HL-60 (cell line): ENCODE data around the gene VPS13C.

Experiments used
- DNase-seq, 2 experiments: peaks; one replicate each; pipeline ENCODE4 v3.0.0-alpha.2; 2010 to 2020; ENCODE audit warnings: low read depth in 1 of 2, low spot score in 1 of 2
- H3K27ac ChIP-seq: fragments of 250-450 bp; sonication (Bioruptor Pico); replicated peaks from 2 replicates; pipeline ENCODE4 v1.5.1; 2020; ENCODE audit warnings: mild to moderate bottlenecking, moderate library complexity
- H3K27me3 ChIP-seq: fragments of 250-450 bp; sonication (Bioruptor Pico); 2 replicates; pipeline ENCODE4 v1.5.1; 2021; ENCODE audit warnings: mild to moderate bottlenecking, moderate library complexity; ENCODE audit not compliant: insufficient read depth, poor library complexity, severe bottlenecking
- H3K4me3 ChIP-seq: replicated peaks from 2 replicates; pipeline ENCODE4 v1.5.1; 2011; ENCODE audit warnings: mild to moderate bottlenecking, control low read depth, low read length; ENCODE audit not compliant: insufficient read depth
- GABPA ChIP-seq: IDR thresholded peaks from 2 replicates; pipeline ENCODE4 v1.6.1; 2012; ENCODE audit warnings: low read depth
- POLR2AphosphoS5 ChIP-seq: IDR thresholded peaks from 2 replicates; pipeline ENCODE4 v1.6.1; 2012; ENCODE audit warnings: low read depth
- SPI1 ChIP-seq: IDR thresholded peaks from 2 replicates; pipeline ENCODE4 v1.6.1; 2012; ENCODE audit warnings: low read depth, mild to moderate bottlenecking, borderline replicate concordance
- TF ChIP-seq, protein P1 (sequence below): IDR thresholded peaks from one replicate; pipeline ENCODE4 v1.5.1; 2011; ENCODE audit warnings: low read length, control low read depth, inconsistent platforms; ENCODE audit not compliant: insufficient read depth
- TF ChIP-seq, protein P2 (sequence below): IDR thresholded peaks from 2 replicates; pipeline ENCODE4 v1.6.1; 2012; ENCODE audit warnings: low read depth; ENCODE audit not compliant: insufficient replicate concordance

Gene VPS13C

DNA sequence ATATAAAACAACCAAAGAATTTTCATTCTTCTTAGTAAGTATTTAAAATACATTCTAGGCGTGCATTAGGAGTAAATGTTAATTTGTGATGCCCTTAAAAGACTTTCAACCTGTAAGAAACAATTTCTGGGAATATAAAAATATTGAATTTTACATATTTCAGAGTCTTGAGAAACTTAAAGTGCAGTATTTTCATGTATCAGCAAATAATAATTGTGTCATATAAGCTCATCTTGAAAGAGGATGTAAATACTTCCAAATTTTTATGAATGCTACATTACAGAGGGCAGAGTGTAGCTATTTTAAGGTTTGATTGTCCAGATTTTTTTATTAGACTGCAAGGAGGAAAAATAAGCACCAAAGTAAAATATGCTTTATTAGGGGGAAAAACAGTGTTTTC lies 207.1 kb downstream of the VPS13C start:
- no peak overlapping the region for H3K4me3 ChIP-seq
- DNase-seq = no peak
- TF ChIP-seq, protein P1, sequence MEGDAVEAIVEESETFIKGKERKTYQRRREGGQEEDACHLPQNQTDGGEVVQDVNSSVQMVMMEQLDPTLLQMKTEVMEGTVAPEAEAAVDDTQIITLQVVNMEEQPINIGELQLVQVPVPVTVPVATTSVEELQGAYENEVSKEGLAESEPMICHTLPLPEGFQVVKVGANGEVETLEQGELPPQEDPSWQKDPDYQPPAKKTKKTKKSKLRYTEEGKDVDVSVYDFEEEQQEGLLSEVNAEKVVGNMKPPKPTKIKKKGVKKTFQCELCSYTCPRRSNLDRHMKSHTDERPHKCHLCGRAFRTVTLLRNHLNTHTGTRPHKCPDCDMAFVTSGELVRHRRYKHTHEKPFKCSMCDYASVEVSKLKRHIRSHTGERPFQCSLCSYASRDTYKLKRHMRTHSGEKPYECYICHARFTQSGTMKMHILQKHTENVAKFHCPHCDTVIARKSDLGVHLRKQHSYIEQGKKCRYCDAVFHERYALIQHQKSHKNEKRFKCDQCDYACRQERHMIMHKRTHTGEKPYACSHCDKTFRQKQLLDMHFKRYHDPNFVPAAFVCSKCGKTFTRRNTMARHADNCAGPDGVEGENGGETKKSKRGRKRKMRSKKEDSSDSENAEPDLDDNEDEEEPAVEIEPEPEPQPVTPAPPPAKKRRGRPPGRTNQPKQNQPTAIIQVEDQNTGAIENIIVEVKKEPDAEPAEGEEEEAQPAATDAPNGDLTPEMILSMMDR = no peak
- TF ChIP-seq, protein P2, sequence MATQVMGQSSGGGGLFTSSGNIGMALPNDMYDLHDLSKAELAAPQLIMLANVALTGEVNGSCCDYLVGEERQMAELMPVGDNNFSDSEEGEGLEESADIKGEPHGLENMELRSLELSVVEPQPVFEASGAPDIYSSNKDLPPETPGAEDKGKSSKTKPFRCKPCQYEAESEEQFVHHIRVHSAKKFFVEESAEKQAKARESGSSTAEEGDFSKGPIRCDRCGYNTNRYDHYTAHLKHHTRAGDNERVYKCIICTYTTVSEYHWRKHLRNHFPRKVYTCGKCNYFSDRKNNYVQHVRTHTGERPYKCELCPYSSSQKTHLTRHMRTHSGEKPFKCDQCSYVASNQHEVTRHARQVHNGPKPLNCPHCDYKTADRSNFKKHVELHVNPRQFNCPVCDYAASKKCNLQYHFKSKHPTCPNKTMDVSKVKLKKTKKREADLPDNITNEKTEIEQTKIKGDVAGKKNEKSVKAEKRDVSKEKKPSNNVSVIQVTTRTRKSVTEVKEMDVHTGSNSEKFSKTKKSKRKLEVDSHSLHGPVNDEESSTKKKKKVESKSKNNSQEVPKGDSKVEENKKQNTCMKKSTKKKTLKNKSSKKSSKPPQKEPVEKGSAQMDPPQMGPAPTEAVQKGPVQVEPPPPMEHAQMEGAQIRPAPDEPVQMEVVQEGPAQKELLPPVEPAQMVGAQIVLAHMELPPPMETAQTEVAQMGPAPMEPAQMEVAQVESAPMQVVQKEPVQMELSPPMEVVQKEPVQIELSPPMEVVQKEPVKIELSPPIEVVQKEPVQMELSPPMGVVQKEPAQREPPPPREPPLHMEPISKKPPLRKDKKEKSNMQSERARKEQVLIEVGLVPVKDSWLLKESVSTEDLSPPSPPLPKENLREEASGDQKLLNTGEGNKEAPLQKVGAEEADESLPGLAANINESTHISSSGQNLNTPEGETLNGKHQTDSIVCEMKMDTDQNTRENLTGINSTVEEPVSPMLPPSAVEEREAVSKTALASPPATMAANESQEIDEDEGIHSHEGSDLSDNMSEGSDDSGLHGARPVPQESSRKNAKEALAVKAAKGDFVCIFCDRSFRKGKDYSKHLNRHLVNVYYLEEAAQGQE = no peak
- no peak for TF ChIP-seq POLR2AphosphoS5
- TF ChIP-seq SPI1 = no peak
- no peak for TF ChIP-seq GABPA
- no peak overlapping the region for H3K27ac ChIP-seq
- H3K27me3 ChIP-seq = no peaks in the 10 kb centered on the region

DNA sequence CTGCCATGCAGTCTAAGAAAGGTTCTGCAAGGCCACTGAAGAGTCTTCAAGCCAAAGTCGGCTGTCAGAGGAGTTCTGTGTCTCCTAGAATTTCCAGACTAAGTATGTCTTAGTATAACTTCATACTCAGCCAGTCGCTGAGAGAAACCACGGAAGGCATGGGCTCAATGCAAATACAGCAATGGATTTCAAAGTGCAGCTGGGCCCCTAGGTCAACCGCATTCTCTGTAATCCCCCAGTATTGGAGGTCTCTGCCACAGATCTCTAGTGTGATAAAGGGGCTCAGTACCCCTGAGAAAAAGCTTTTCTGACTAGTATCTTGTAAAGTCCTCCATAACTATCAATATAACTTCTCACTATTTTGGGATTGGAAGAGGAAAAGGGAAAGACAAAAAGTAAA lies 208.3 kb downstream of the VPS13C start:
- Histone ChIP-seq H3K4me3 (no peak overlapping the region), H3K27ac (no peak overlapping the region), H3K27me3 (no peaks in the 10 kb centered on the region)
- DNase-seq = no peak
- TF ChIP-seq, protein P2 = no peak
- TF ChIP-seq, protein P1 = no peak
- TF ChIP-seq SPI1 = no peak
- no peak for TF ChIP-seq GABPA
- no peak for TF ChIP-seq POLR2AphosphoS5

DNA sequence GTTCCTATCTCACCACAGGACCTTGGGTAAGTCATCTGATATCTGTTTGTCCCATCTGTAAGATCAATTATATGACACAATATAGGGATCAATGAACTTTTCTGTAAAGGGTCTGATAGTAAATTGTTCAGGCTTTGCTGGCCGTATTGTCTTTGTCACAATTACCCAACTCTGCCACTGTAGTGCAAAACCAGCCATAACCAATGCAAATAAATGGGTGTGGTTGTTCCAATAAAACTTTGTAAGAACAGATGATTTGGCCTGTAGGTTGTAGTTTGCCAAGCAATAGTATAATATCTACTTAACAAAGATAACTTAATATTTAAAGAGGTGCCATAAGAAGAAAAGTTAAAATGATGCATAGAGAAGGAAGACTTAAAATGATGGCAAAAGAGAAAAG lies 210.8 kb downstream of the VPS13C start:
- Histone ChIP-seq H3K27ac (no peak overlapping the region), H3K4me3 (no peak overlapping the region), H3K27me3 (no peaks in the 10 kb centered on the region)
- no peak for DNase-seq
- TF ChIP-seq, protein P2 = no peak
- TF ChIP-seq GABPA (no peak), POLR2AphosphoS5 (no peak), SPI1 (no peak)
- TF ChIP-seq, protein P1 = no peak
